Stimulated activated CD8-positive, alpha-beta memory T cell treated with anti-CD3 and anti-CD28 coated beads, Interleukin-7, amount 100 ng/mL, for 48 hours (primary cell): Measurements from ENCODE around the gene KIAA1958.
"Not testable (repeated sequence)": the region's sequence is repeated elsewhere in the genome, so short reads cannot be mapped to it uniquely, and the experiment has no call there.

ENCODE experiments used
- DNase-seq, 2 donors: peaks; one replicate each; pipeline ENCODE4 v3.0.0-alpha.2; 2020; ENCODE audit warnings: low read depth in 1 of 2; ENCODE audit errors: extremely low read depth in 1 of 2

KIAA1958 gene

GRCh38 chr9:112640311-112640710, 153.7 kb downstream of the KIAA1958 start:
- no peak for DNase-seq

DNA sequence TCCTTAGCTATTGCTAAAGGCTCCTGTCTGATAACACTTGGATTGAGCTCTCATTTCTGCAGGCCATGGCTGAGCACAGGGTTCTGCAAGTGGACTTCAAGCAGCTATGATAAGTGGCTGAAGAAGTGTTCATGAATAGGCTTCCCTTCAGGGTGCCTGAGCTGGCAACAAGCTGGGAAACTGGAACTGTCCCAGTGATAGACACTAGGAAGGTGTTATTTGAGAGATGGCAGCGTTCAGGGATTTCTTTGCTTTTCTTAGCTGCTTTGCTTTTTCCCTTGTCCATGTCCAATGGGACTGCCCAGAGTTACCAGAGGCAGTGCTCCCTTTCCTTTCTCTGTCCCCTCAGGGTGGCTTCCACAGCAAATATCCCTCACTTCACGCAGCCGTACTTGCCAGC, 155.5 kb downstream of the KIAA1958 start:
- DNase-seq, result no peak

DNA sequence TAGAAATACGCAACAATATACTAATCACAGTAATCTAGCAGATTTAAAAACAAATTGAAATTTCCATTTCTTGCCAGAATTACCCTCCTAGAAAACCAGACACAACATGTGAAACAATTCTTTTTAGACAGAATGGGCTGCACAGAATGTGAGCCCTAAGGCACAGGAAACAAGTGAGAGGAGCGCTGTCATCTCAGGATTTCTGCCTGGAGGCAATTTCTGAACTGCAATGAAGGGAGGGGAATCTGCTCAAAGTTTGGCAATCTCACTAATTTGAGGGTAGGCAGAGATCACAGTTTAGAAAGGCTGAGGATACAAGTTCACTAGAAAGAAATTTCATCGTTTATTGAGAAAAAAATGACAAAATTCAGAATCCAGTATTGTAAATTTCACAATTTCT, 161.0 kb downstream of the KIAA1958 start:
- no peak for DNase-seq

GRCh38 chr9:112648624-112649023, 162.0 kb downstream of the KIAA1958 start:
- DNase-seq, result no peak

- DNase-seq, result no peak
Measured at GRCh38 chr9:112654282-112654681, 167.7 kb downstream of the KIAA1958 start.

DNA sequence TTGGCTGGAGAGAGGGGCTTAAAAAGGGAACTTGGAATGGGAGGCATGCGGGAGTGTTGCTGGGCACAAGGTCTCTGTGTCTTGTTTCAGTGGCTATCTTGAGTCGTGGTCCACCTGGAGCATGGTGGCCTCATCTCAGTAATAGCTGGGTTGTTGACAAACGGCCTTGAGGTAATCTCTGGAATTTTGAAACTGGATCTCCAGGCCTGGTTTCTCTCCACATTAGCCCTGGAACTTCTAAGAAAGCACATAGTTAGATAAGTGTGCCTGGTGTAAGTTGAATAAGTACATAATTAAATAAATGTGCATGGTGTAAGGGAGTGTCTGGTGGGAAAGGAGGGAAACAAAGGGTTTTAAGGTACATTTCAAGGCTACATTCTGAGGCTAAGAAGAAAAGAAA, 169.0 kb downstream of the KIAA1958 start:
- no peak for DNase-seq

GRCh38 chr9:112659906-112660305, 173.3 kb downstream of the KIAA1958 start:
- no peak for DNase-seq

- no peak for DNase-seq
Measured at GRCh38 chr9:112663681-112664080, 177.1 kb downstream of the KIAA1958 start.

DNA sequence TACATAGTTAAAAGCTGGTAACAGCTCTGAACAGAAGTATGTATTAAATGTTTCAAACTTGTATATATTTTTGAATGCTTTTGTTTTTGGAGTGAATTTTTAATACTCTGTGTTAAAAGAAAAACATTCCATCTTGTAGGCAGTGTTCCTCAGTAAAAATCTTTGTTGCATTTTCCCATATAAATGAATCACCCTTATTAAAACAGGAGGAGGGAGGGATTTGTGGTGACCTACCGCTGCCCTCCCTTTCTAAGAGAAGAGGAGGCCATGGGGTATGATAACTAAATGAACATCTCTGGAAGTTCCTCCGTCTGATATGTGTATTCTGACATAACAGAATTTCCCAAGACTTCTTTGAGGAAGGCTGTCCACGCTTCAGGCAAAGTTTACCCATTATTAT, 177.9 kb downstream of the KIAA1958 start:
- no peak for DNase-seq

DNA sequence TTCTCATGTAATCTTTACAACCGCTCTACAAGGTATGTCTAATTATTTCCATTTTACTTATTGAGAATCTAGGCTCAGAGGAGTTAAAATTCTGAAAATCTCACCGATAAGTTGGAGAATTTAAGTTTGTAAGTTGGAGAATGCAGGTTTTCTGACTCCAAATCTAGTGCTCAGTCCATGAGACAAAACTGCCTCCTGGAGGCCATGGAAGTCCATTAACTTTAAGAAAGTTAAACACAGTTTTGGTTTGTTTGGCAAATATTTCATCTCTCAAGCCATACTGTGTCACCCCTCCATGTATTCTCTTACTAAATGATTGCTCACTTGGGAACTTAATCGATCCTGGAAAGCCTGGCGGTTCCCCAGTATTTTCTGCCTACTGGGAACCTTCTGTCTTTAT, 178.7 kb downstream of the KIAA1958 start:
- no peak for DNase-seq

DNA sequence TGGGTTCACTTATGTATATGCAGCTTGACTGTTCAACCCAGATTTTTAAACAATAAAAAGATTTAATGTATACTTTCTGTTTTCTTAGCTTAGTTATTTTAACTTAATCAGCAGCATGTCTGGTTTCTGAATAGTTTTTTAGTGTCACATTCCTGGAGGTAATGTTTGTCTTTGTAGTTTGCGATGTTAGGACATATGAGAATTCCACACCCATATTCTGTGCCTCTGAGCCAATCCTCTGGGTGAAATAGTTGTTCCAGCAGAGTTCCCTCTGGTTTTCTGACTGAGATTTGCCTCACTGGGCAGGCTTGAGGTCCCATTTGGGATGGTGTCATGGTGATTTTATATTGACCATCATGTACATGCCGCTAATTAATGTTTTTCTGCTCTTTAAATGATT, 182.7 kb downstream of the KIAA1958 start:
- no peak for DNase-seq

- no peak for DNase-seq
Measured at GRCh38 chr9:112670991-112671625, 184.5 kb downstream of the KIAA1958 start.

DNA sequence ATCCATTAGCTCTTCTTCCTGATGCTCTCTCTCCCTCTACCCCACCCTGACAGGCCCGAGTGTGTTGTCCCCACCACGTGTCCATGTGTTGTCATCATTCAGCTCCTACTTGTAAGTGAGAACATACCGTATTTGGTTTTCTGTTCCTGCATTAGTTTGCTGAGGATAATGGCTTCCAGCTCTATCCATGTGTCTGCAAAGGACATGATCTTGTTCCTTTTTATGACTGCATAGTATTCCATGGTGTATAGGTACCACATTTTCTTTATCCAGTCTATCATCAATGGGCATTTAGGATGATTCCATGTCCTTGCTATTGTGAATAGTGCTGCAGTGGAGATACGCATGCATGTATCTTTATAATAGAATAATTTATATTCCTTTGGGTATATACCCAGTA, 186.6 kb downstream of the KIAA1958 start:
- DNase-seq, result not testable (repeated sequence)

- DNase-seq, result no peak
Measured at GRCh38 chr9:112677040-112677439, 190.4 kb downstream of the KIAA1958 start.

- no peak for DNase-seq
Measured at GRCh38 chr9:112680731-112681402, 194.2 kb downstream of the KIAA1958 start.

GRCh38 chr9:112689161-112689740, 202.6 kb downstream of the KIAA1958 start:
- DNase-seq, result no peak

DNA sequence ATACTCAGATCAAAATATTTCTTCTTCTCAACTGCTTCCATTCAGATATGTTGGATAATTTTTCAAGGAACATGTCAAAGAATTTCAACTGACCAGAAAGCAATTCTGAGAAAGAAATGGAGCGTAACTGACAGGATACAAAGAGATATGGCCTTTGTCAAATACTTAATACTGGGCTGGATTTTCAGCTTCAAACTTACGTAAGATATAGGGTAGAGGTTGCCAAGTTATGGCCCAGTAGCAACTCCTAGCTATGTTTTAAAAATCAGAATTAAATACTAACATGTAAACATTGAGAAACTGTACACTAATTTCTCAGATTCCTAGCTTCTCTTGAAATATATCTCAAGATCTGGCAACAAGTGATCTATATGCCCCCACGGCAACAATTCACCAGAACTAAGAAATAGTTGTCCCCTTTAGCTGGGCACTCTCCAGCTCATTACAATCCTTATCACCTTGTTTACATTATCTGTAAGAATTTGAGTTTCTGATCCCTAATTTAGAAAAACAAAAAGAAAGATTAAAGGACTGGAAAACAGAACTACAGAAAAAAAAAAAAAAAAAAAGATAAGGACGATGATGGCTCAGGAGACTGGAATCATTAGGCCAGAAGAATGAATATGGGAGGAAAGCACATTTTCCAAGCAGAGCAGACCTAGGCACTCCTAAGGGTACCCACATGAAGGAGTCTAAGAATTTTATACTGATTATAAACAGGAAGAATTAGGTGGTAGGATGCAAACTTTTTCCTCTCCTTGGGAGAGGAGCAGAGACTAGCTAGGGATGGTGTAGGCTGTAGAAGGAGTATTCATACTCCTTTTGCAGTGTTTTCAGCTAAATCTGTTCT, 208.3 kb downstream of the KIAA1958 start:
- no peak for DNase-seq

DNA sequence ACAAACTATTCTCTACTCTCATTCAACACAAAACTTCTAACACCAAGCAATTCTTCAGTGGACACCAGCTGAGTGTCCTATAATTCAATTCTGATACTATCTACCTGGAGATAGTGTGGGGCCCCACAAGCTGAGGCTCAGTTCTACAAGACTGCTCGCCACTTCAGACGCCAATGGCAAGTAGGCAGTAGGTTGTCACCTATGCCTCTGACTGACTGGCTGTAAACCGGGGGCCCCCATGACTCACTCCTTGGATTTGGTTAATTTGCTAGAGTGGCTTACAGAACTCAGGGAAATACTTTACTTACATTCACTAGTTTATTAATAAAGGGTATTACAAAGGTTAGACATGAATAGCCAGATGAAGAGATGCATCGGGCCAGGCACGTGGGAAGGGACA, 209.8 kb downstream of the KIAA1958 start:
- DNase-seq, result no peak

DNA sequence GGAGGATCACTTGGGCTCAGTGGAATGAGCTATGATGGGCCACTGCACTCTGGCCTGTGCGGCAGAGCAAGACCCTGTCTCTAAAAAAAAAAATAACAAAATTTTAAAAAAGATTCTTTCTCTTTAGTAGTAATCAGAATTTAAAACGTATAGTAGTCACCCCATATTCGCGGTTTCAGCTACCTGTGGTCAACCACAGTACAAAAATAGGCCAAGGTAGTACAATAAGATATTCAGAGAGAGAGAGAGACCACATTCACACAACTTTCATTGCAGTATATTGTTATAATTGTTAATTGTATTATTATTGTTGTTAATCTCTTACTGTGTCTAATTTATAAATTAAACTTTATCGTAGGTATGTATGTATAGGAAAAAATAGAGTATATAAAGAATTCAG, 212.6 kb downstream of the KIAA1958 start:
- DNase-seq, result no peak

- no peak for DNase-seq
Measured at GRCh38 chr9:112700085-112700484, 213.5 kb downstream of the KIAA1958 start.

DNA sequence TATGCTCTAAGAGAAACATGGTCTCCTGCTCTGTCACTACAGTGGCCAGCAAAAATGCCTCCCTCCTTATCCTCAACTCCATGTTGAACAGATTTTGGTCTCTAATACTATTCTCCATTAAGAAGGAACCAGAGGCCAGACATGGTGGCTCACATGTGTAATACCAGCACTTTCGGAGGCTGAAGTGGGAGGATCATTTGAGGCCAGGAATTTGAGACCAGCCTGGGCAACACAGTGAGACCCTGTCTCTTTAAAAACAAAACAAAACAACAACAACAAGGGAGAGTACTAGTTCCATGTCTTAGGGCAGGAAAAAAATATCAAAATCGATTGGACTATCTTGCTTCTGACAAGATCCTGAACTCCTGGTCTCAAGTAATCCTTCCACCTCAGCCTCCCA, 216.7 kb downstream of the KIAA1958 start:
- DNase-seq, result no peak
